ENCODE results near the gene CYP2C18. TPM values are rescaled to one million over a fixed set of nuclear protein-coding genes. Genes with fewer than 3 reads are reported as not detected.
"Not testable (repeated sequence)": the region's sequence is repeated elsewhere in the genome, so short reads cannot be mapped to it uniquely, and the experiment has no call there.

Gene CYP2C18
- total and polyA plus RNA-seq, 2 donors: 0.14 to 0.68 TPM

GRCh38 chr10:94666391-94667102 is 17.0 kb upstream of the CYP2C18 start:
- Histone ChIP-seq H3K4me1 (ENCODE audit: control insufficient read depth in 2 of 2, insufficient read depth in 2 of 2, low read length in 2 of 2) (no peaks in the 10 kb centered on the region), H3K36me3 (ENCODE audit: control insufficient read depth in 2 of 2, insufficient read depth in 2 of 2, low read length in 1 of 2) (no peaks in the 10 kb centered on the region), H3K27ac (ENCODE audit: low read depth in 1 of 2, low read length in 1 of 2) (no peak overlapping the region), H3K9me3 (ENCODE audit: control insufficient read depth in 2 of 2, insufficient read depth in 1 of 2, low read length in 1 of 2) (no peaks in the 10 kb centered on the region), H3K27me3 (ENCODE audit: control insufficient read depth in 2 of 2, insufficient read depth in 1 of 2, low read length in 1 of 2) (no peaks in the 10 kb centered on the region), H3K4me3 (ENCODE audit: low read length in 2 of 2) (no peak overlapping the region)
- 93% methylated on average over 6 of the region's 6 CpGs for WGBS
- no peak for DNase-seq (ENCODE audit: low read depth in 6 of 9, low spot score in 9 of 9)

- 100% methylated on average over 1 of the region's 1 CpG for WGBS
- no peak for DNase-seq (ENCODE audit: low read depth in 6 of 9, low spot score in 9 of 9)
- Histone ChIP-seq H3K27ac (ENCODE audit: low read depth in 1 of 2, low read length in 1 of 2) (no peak overlapping the region), H3K27me3 (ENCODE audit: control insufficient read depth in 2 of 2, insufficient read depth in 1 of 2, low read length in 1 of 2) (no peaks in the 10 kb centered on the region), H3K4me1 (ENCODE audit: control insufficient read depth in 2 of 2, insufficient read depth in 2 of 2, low read length in 2 of 2) (no peaks in the 10 kb centered on the region), H3K36me3 (ENCODE audit: control insufficient read depth in 2 of 2, insufficient read depth in 2 of 2, low read length in 1 of 2) (no peaks in the 10 kb centered on the region), H3K4me3 (ENCODE audit: low read length in 2 of 2) (no peak overlapping the region), H3K9me3 (ENCODE audit: control insufficient read depth in 2 of 2, insufficient read depth in 1 of 2, low read length in 1 of 2) (no peaks in the 10 kb centered on the region)
These were observed 9.8 kb upstream of the CYP2C18 start for GRCh38 chr10:94673614-94674321.

GRCh38 chr10:94676496-94676895 is 7.0 kb upstream of the CYP2C18 start:
- Histone ChIP-seq H3K4me1 (ENCODE audit: control insufficient read depth in 2 of 2, insufficient read depth in 2 of 2, low read length in 2 of 2) (no peaks in the 10 kb centered on the region), H3K9me3 (ENCODE audit: control insufficient read depth in 2 of 2, insufficient read depth in 1 of 2, low read length in 1 of 2) (no peaks in the 10 kb centered on the region), H3K27ac (ENCODE audit: low read depth in 1 of 2, low read length in 1 of 2) (no peak overlapping the region), H3K36me3 (ENCODE audit: control insufficient read depth in 2 of 2, insufficient read depth in 2 of 2, low read length in 1 of 2) (no peaks in the 10 kb centered on the region), H3K27me3 (ENCODE audit: control insufficient read depth in 2 of 2, insufficient read depth in 1 of 2, low read length in 1 of 2) (no peaks in the 10 kb centered on the region), H3K4me3 (ENCODE audit: low read length in 2 of 2) (no peak overlapping the region)
- no peak for DNase-seq (ENCODE audit: low read depth in 6 of 9, low spot score in 9 of 9)
- 98% methylated on average over 2 of the region's 2 CpGs for WGBS

- no peak overlapping the region for H3K27ac ChIP-seq (ENCODE audit: low read depth in 1 of 2, low read length in 1 of 2)
- H3K9me3 ChIP-seq (ENCODE audit: control insufficient read depth in 2 of 2, insufficient read depth in 1 of 2, low read length in 1 of 2): no peaks in the 10 kb centered on the region
- no peaks in the 10 kb centered on the region for H3K27me3 ChIP-seq (ENCODE audit: control insufficient read depth in 2 of 2, insufficient read depth in 1 of 2, low read length in 1 of 2)
- no peak for DNase-seq (ENCODE audit: low read depth in 6 of 9, low spot score in 9 of 9)
- H3K4me3 ChIP-seq (ENCODE audit: low read length in 2 of 2): no peak overlapping the region
- H3K4me1 ChIP-seq (ENCODE audit: control insufficient read depth in 2 of 2, insufficient read depth in 2 of 2, low read length in 2 of 2): no peaks in the 10 kb centered on the region
- no peaks in the 10 kb centered on the region for H3K36me3 ChIP-seq (ENCODE audit: control insufficient read depth in 2 of 2, insufficient read depth in 2 of 2, low read length in 1 of 2)
These were observed 5.8 kb upstream of the CYP2C18 start for GRCh38 chr10:94677691-94678090.

GRCh38 chr10:94678475-94678874 is 5.1 kb upstream of the CYP2C18 start:
- Histone ChIP-seq H3K4me3 (ENCODE audit: low read length in 2 of 2) (no peak overlapping the region), H3K4me1 (ENCODE audit: control insufficient read depth in 2 of 2, insufficient read depth in 2 of 2, low read length in 2 of 2) (no peaks in the 10 kb centered on the region), H3K27me3 (ENCODE audit: control insufficient read depth in 2 of 2, insufficient read depth in 1 of 2, low read length in 1 of 2) (no peaks in the 10 kb centered on the region), H3K36me3 (ENCODE audit: control insufficient read depth in 2 of 2, insufficient read depth in 2 of 2, low read length in 1 of 2) (no peaks in the 10 kb centered on the region), H3K9me3 (ENCODE audit: control insufficient read depth in 2 of 2, insufficient read depth in 1 of 2, low read length in 1 of 2) (no peaks in the 10 kb centered on the region), H3K27ac (ENCODE audit: low read depth in 1 of 2, low read length in 1 of 2) (no peak overlapping the region)
- WGBS: 94% methylated on average over 2 of the region's 2 CpGs
- no peak for DNase-seq (ENCODE audit: low read depth in 6 of 9, low spot score in 9 of 9)

- Histone ChIP-seq H3K27ac (ENCODE audit: low read depth in 1 of 2, low read length in 1 of 2) (no peak overlapping the region), H3K27me3 (ENCODE audit: control insufficient read depth in 2 of 2, insufficient read depth in 1 of 2, low read length in 1 of 2) (no peaks in the 10 kb centered on the region), H3K36me3 (ENCODE audit: control insufficient read depth in 2 of 2, insufficient read depth in 2 of 2, low read length in 1 of 2) (no peaks in the 10 kb centered on the region), H3K9me3 (ENCODE audit: control insufficient read depth in 2 of 2, insufficient read depth in 1 of 2, low read length in 1 of 2) (no peaks in the 10 kb centered on the region), H3K4me1 (ENCODE audit: control insufficient read depth in 2 of 2, insufficient read depth in 2 of 2, low read length in 2 of 2) (no peaks in the 10 kb centered on the region), H3K4me3 (ENCODE audit: low read length in 2 of 2) (no peak overlapping the region)
- no peak for DNase-seq (ENCODE audit: low read depth in 6 of 9, low spot score in 9 of 9)
- WGBS: 72% methylated on average over 1 of the region's 1 CpG
These were observed 3.0 kb upstream of the CYP2C18 start for GRCh38 chr10:94680544-94680943.

GRCh38 chr10:94682636-94683035 is 893 bp upstream of the CYP2C18 start:
- H3K4me3 ChIP-seq (ENCODE audit: low read length in 2 of 2); H3K9me3 ChIP-seq (ENCODE audit: control insufficient read depth in 2 of 2, insufficient read depth in 1 of 2, low read length in 1 of 2); H3K27me3 ChIP-seq (ENCODE audit: control insufficient read depth in 2 of 2, insufficient read depth in 1 of 2, low read length in 1 of 2); H3K27ac ChIP-seq (ENCODE audit: low read depth in 1 of 2, low read length in 1 of 2); H3K4me1 ChIP-seq (ENCODE audit: control insufficient read depth in 2 of 2, insufficient read depth in 2 of 2, low read length in 2 of 2); DNase-seq (ENCODE audit: low read depth in 6 of 9, low spot score in 9 of 9); H3K36me3 ChIP-seq (ENCODE audit: control insufficient read depth in 2 of 2, insufficient read depth in 2 of 2, low read length in 1 of 2): not testable (repeated sequence)
- 85% methylated on average over 4 of the region's 4 CpGs for WGBS

GRCh38 chr10:94687625-94688248 is 4.2 kb downstream of the CYP2C18 start:
- Histone ChIP-seq H3K4me1 (ENCODE audit: control insufficient read depth in 2 of 2, insufficient read depth in 2 of 2, low read length in 2 of 2) (no peaks in the 10 kb centered on the region), H3K9me3 (ENCODE audit: control insufficient read depth in 2 of 2, insufficient read depth in 1 of 2, low read length in 1 of 2) (no peaks in the 10 kb centered on the region), H3K27ac (ENCODE audit: low read depth in 1 of 2, low read length in 1 of 2) (no peak overlapping the region), H3K36me3 (ENCODE audit: control insufficient read depth in 2 of 2, insufficient read depth in 2 of 2, low read length in 1 of 2) (no peaks in the 10 kb centered on the region), H3K27me3 (ENCODE audit: control insufficient read depth in 2 of 2, insufficient read depth in 1 of 2, low read length in 1 of 2) (no peaks in the 10 kb centered on the region), H3K4me3 (ENCODE audit: low read length in 2 of 2) (no peak overlapping the region)
- no peak for DNase-seq (ENCODE audit: low read depth in 6 of 9, low spot score in 9 of 9)
- WGBS: 95% methylated on average over 11 of the region's 11 CpGs

- Histone ChIP-seq H3K4me1 (ENCODE audit: control insufficient read depth in 2 of 2, insufficient read depth in 2 of 2, low read length in 2 of 2) (no peaks in the 10 kb centered on the region), H3K36me3 (ENCODE audit: control insufficient read depth in 2 of 2, insufficient read depth in 2 of 2, low read length in 1 of 2) (no peaks in the 10 kb centered on the region), H3K4me3 (ENCODE audit: low read length in 2 of 2) (no peak overlapping the region), H3K9me3 (ENCODE audit: control insufficient read depth in 2 of 2, insufficient read depth in 1 of 2, low read length in 1 of 2) (no peaks in the 10 kb centered on the region), H3K27ac (ENCODE audit: low read depth in 1 of 2, low read length in 1 of 2) (no peak overlapping the region), H3K27me3 (ENCODE audit: control insufficient read depth in 2 of 2, insufficient read depth in 1 of 2, low read length in 1 of 2) (no peaks in the 10 kb centered on the region)
- no peak for DNase-seq (ENCODE audit: low read depth in 6 of 9, low spot score in 9 of 9)
- 97% methylated on average over 1 of the region's 1 CpG for WGBS
These were observed 22.6 kb downstream of the CYP2C18 start for GRCh38 chr10:94706089-94706488.
